ENCODE data around the gene SHB. TPM values are rescaled to one million over a fixed set of nuclear protein-coding genes. Genes with fewer than 3 reads are reported as not detected.

Gene SHB
- total RNA-seq, 1 experiment from 2014 or later: 28.7 TPM

- CTCF ChIA-PET: no interaction called here
- no TSS peak for BruUV-seq (replicated peaks)
- H3K36me3 ChIP-seq (ENCODE audit: control insufficient read depth in 1 of 2, insufficient read depth in 2 of 2, low read length in 2 of 2): peaks cover 2 to 4% of the 10 kb centered on the region in 2 experiments; a peak in 1 of 4 replicates
- ATAC-seq: no peak
- H3K9ac ChIP-seq (ENCODE audit: low read length): no peak overlapping the region
- POLR2A ChIA-PET: no interaction called here
- H3K79me2 ChIP-seq (ENCODE audit: insufficient read depth, low read length): peaks cover 98% of the 10 kb centered on the region
- no peak for TF ChIP-seq CTCF (IDR thresholded peaks at IDR 0.05 in 2 of 3, conservative IDR thresholded peaks at IDR 0.05 in 1 of 3; ENCODE audit: borderline replicate concordance in 1 of 3, insufficient read depth in 1 of 3, low read depth in 2 of 3, low read length in 2 of 3)
- no peak for TF ChIP-seq FOSL1 (IDR thresholded peaks at IDR 0.05; ENCODE audit: low read depth)
- no peak for TF ChIP-seq SIN3A (IDR thresholded peaks at IDR 0.05; ENCODE audit: low read depth)
- TF ChIP-seq POLR2A (IDR thresholded peaks at IDR 0.05; ENCODE audit: borderline replicate concordance, extremely low read depth, insufficient read depth, insufficient read length): no peak
- peaks cover 22 to 37% of the 10 kb centered on the region in 2 experiments for H3K4me1 ChIP-seq (ENCODE audit: control insufficient read depth in 1 of 2, insufficient read depth in 2 of 2, low read length in 2 of 2)
- RAD21 ChIA-PET (ENCODE audit: low non-redundant PET in 1 of 2, low total read pairs in 2 of 2, uncharacterized antibody in 2 of 2, unreplicated experiment in 2 of 2): no interaction called here
- no peak overlapping the region for H3K4me2 ChIP-seq (ENCODE audit: low read length)
- no peak overlapping the region for H3K4me3 ChIP-seq (replicated peaks in 1 of 2; ENCODE audit: low read depth in 1 of 2, low read length in 2 of 2)
- no peaks in the 10 kb centered on the region for H3K9me3 ChIP-seq (ENCODE audit: control insufficient read depth in 1 of 2, insufficient read depth in 1 of 2, low read depth in 1 of 2, low read length in 2 of 2)
- DNase-seq (ENCODE audit: low read depth, low spot score): no peak
- intact Hi-C loops (cut with micrococcal nuclease): no loop called here
- no peaks in the 10 kb centered on the region for H3K27me3 ChIP-seq (ENCODE audit: insufficient read depth, low read length)
- H3K9me2 ChIP-seq (ENCODE audit: insufficient read depth): no peaks in the 10 kb centered on the region
- H4K20me1 ChIP-seq (ENCODE audit: insufficient read depth): peaks cover 29% of the 10 kb centered on the region; the same call in 1 of the 2 replicates
- H2AFZ ChIP-seq (ENCODE audit: low read depth, low read length, poor library complexity, severe bottlenecking): no peak overlapping the region
- H3K27ac ChIP-seq (ENCODE audit: low read depth, low read length): no peak overlapping the region
Observed at GRCh38 chr9:38058452-38059232, 10.4 kb downstream of the SHB start.

- H3K9me2 ChIP-seq (ENCODE audit: insufficient read depth): no peaks in the 10 kb centered on the region
- POLR2A ChIA-PET: no interaction called here
- DNase-seq (ENCODE audit: low read depth, low spot score): no peak
- RAD21 ChIA-PET (ENCODE audit: low non-redundant PET in 1 of 2, low total read pairs in 2 of 2, uncharacterized antibody in 2 of 2, unreplicated experiment in 2 of 2): no interaction called here
- intact Hi-C loops (cut with micrococcal nuclease): no loop called here
- H2AFZ ChIP-seq (ENCODE audit: low read depth, low read length, poor library complexity, severe bottlenecking): no peak overlapping the region
- peaks cover 21% of the 10 kb centered on the region; the same call in 1 of the 2 replicates for H4K20me1 ChIP-seq (ENCODE audit: insufficient read depth)
- H3K4me3 ChIP-seq (replicated peaks in 1 of 2; ENCODE audit: low read depth in 1 of 2, low read length in 2 of 2): no peak overlapping the region
- TF ChIP-seq CBX3 (IDR thresholded peaks at IDR 0.05; ENCODE audit: low read depth): no peak
- ATAC-seq: no peak
- H3K4me1 ChIP-seq (ENCODE audit: control insufficient read depth in 1 of 2, insufficient read depth in 2 of 2, low read length in 2 of 2): peaks cover 11 to 27% of the 10 kb centered on the region in 2 experiments
- peaks cover 2 to 4% of the 10 kb centered on the region in 2 experiments; a peak in 1 of 4 replicates for H3K36me3 ChIP-seq (ENCODE audit: control insufficient read depth in 1 of 2, insufficient read depth in 2 of 2, low read length in 2 of 2)
- no peak overlapping the region for H3K4me2 ChIP-seq (ENCODE audit: low read length)
- H3K27ac ChIP-seq (ENCODE audit: low read depth, low read length): no peak overlapping the region
- H3K9me3 ChIP-seq (ENCODE audit: control insufficient read depth in 1 of 2, insufficient read depth in 1 of 2, low read depth in 1 of 2, low read length in 2 of 2): no peaks in the 10 kb centered on the region
- H3K9ac ChIP-seq (ENCODE audit: low read length): no peak overlapping the region
- no peaks in the 10 kb centered on the region for H3K27me3 ChIP-seq (ENCODE audit: insufficient read depth, low read length)
- CTCF ChIA-PET: no interaction called here
- BruUV-seq (replicated peaks): no TSS peak
- peaks cover 96% of the 10 kb centered on the region for H3K79me2 ChIP-seq (ENCODE audit: insufficient read depth, low read length)
Observed at GRCh38 chr9:38057416-38058195, 11.4 kb downstream of the SHB start.
